GM18517 (cell line): ENCODE results near the gene DHPS.
"Not testable (repeated sequence)": the region's sequence is repeated elsewhere in the genome, so short reads cannot be mapped to it uniquely, and the experiment has no call there.

Source experiments
- ATAC-seq: cut with Tn5 transposase; IDR thresholded peaks from one replicate; pipeline ENCODE4 v1.9.1; 2021; ENCODE audit warnings: mild to moderate bottlenecking, moderate library complexity; ENCODE audit not compliant: unreplicated experiment

Gene DHPS

DNA sequence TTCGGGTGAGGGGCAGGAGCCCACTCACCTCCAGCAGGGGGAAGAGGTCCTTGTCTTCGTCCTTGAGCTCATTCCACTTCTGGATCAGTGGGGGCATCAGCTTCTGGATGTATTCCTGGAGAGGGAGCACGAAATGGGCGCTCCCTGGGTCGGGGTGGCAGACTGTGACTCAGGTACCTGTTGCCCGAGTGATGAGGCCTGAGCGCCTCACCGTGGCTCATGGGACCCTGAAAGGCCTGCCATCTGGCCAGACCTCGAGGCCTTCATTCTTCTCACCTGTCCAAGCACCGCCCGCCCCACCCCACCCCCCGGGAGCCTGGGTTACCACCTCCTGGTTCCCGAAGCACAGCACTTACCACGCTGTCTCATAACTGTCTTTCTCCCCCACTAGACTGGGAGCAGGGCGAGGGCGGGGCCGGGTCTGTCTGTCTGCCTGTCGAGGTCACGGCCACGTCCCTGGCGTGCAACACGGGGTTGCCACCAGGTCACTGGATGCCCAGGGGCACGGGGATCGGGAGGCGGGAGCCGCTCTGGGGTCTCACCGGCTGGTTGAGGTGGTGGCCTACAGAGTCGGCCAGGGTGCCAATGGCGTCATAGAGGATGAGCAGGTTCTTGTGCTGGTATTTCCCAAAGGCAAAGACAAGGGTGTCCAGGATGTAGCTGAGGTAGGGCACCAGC is 24.1 kb upstream of the DHPS start:
- ATAC-seq: no peak

DNA sequence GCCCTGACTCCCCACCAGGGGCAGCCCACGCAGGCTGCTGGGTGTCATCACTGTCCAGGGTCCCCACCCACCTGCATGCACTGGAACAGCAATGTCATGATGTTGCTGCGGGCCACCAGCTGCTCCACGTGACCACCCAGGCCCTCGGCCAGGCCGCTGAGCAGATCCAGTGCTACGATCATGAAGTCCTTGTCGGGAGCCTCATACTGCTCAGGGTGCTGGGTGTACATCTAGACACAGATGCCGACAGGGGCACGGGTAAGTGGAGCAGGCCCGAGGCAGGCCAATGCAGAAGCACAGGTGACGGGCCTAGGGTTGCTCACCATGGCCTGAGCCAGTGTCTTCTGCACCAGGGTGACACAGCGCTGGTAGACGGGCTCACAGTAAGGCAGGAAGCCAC is 23.5 kb upstream of the DHPS start:
- ATAC-seq: no peak

DNA sequence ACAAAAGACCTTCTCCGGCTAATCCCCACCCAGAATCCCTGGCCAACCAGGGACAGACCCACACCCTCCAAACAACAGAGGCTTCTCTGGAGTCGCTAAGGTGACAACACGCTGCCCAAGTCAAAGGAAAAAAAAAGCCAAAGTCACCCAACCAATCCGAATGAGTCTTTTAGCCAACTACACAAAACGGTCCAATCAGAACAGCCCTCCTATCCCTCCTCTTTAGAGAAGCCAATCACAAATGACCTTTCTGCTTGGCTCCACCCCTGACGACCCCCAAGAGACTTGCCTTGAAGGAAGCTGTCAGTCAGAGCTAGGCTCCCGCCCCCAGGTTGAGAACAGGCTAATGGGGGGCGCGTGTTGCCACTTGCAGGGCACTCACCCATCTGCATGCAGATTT is 21.4 kb upstream of the DHPS start:
- no peak for ATAC-seq

DNA sequence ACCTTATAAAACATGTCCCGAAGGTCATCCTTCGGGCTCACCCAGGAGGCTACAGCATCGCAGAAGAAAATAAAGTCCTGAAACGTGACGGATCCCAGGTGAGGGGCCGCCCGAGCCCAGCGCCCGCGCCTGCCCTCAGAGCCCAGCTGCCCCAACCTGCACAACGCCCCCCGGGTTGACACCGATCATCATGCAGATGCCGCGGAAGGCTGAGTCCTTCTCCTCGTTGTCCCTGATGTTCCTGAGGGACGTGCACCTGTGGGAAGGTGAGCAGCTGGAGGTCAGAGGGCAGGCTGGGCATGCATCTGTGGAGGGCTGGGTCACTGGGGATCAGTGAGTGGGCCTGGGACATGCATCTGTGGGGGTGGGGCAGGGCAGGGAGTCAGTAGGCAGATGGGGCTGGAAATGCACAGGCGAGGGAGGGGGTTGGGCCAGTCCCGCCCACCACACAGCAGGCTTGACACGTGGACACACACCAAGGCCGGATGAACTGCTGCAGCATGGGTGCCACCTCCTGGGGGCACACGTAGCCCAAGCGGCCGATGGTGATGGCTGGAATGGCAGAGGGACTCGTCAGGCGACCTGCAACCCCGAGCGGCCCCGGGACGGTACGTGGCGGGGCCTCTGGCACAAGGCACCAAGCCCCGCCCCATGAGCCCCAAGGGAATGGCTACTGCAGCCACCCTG is 20.1 kb upstream of the DHPS start:
- ATAC-seq: no peak

DNA sequence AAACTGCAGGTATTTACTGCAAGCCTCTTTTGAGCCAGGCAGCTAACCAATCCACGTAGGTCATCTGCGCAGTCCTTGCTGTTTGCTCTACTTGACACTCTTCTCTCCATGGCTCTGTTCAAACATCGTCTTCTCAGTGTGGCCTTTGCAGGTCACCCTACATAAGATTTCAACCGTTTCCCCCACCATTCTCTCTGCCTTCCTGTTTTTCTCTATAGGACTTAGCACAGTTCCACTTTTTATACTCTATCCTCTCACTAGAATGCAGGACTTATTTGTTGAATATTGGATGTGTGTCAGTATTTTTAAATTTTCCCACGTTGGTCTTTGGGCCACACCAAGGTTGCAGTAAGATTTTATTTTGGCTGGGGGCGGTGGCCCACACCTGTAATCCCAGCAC is 16.5 kb upstream of the DHPS start:
- ATAC-seq: no peak

DNA sequence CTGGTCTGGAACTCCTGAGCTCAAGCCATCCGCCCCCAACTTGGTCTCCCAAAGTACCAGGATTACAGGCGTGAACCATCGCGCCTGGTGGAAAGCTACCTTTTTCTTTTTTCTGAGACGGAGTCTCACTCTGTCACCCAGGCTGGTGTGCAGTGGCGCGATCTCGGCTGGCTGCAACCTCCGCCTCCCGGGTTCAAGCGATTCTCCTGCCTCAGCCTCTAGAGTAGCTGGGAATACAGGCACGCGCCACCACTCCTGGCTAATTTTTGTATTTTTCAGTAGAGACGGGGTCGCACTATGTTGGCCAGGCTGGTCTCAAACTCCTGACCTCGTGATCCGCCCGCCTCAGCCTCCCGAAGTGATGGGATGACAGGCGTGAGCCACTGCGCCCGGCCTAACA is 15.7 kb upstream of the DHPS start:
- ATAC-seq: not testable (repeated sequence)

DNA sequence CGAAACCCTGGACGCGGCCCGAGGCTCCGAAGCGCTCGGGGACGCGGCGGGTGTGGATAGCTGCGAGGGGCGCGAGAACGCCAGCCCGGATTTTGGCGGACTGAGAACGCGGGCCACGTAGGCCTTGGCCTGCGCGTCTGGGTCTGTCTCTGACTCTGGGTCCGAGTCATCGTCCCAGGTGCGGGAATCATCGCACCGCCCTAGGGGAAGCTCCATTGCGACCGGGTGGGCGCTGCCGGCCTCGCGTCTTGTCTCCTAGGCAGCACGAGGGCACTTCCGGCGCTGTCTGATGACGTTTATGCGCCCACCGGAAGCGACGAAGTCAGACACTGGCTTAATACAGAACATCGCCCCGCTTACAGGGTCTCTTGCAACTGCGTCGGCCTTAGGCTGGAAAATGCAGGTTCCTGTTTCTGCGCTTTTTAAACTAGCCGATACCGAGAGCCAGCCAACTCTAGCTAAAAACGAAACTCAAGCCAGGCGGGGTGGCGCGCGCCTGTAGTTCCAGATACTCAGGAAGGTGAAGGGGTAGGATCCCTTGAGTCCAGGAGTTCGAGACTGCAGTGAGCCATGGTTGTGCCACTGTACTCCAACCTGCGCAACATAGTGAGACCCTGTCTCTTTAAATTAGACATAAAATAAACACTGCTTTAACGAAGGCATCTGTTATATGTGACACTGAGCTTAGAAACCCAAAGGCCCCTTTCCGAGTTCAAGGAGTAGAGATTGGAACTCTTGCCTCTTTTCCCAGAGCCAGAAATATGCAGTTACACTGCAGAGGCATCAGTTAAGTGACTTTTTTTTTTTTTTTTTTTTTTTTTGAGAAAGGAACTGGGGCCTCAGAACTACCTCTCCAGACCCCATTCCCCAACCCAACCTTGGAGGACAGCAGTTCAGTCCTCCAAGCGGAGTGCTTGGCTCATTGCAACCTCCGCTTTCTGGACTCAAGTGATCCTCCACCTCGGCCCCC is 15.0 kb upstream of the DHPS start, which contains the start of gene FBXW9:
TSS of gene FBXW9 (minus strand) at position 266 of the 970 bp plus-strand sequence. CDS start at position 216, 50 bp downstream.
- peak; percentile 70 for ATAC-seq

DNA sequence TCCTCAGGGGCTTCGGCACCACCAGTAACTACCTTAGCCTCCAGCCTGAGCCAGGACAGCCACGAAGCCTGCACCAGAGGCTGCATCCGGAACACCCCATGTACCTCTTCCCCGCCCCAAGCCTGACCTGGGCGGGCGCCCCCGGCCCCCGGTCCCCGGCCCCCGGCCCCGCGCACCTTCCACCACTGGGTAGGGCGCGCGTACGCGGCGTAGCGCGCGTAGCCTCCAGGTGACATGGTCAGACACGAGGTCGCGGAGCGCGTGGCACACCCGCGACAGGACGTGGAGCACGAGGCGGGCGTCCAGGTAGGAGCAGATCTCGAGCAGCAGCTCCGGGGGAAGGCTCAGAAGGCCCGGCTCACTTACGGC is 14.3 kb upstream of the DHPS start:
- ATAC-seq: no peak

DNA sequence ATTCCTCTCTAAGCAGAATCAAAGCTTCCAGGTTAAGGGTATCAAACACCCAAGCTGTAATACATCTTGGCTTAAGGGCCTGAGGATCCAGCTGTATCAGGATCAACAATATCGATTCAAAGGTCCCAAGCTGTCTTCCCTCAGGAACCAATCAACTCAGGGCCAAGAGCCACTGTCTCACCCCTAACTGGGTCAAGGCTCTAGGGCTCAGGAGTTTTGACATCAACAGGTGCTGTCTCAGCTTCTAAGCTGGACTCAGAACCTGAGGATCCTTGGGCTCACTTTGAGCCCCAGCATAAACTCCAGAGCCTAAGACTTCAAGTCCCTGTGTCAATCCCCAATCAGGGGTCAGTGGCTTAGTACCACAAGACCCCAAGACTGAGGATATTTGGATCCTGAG is 13.8 kb upstream of the DHPS start:
- ATAC-seq: no peak

DNA sequence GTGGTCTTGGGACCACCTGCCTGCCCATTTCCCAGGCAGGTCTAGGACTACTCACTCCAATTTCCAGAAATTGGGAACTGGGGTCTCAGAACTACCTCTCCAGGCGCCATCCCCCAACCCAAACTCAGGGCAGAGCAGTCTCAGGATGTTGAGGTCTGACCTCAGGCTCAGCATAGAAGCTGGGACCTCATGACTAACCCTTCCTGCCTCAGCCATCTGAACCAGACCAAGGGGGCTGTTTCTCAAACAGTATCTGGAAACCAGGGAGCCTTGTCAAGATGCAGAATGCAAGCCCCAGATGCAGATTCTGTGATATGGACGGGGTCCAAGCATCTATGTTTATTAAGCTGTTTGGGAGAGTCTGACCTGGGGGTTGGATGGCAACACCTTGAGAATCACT is 13.4 kb upstream of the DHPS start:
- no peak for ATAC-seq

DNA sequence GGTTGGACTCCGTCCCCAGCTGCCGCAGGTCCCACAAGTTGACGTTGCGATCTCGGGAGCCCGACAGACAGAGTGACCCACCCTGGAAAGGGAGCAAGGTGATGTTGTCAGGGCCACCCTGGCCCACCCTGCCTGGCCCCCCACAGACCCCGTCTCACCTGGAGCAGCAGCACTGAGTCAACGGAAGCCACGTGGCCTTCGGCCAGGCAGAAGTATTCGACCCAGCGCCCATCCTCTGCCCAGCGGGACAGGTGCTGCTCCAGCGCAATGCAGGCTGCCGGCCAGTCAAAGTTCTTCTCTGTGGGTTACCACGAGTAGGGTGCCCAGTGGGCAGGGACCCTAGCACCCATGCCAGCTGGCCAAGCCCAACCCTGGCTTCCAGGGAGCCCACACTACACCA is 13.0 kb upstream of the DHPS start:
- no peak for ATAC-seq

DNA sequence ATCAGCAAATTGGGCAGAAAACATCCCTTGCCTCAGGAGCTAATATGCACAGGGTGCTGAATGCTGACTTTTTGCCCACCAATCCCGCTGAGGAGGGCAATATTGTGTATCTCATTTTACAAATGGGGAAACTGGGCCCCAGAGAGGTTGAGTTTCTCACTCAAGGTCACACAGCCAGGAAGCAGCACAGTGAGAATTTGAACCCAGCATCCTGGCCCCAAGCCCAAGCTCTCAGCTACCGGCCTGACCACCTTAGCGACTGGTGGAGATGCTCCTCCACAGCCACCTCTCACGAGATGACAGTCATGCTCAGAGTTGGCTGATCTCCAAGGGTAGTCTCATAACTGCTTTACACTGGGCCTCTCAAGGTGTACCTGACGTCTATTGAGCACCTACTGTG is 11.3 kb upstream of the DHPS start:
- ATAC-seq: no peak

DNA sequence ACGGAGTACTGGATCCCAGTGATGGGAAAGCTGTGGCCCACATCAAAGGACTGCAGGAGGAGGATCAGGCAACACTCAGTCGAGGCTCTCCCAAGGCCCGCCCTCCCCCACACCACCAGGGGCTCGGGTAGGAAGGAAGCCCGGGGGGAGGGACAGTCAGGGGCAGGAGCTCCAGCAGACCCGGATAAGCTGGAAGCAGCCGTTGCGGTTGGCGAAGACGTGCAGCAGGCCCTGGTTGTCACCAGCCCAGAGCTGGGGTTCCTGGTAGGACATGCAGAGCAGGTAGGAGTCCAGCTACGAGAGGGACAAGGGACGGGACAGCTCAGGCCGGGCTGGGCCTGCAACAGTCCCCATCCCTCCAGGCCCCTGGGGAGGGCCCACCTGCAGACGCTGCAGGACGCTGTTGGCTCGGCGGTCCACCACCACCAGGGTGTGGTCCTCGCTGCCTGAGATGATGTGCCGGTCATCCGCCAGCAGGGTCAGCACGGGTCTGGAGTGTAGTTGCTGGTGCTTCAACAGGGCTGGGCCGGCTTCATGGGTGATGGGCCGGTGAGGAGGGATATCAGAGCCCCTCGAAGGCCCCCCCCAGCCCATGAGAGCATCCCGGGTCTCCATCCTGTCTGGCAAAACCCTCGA is 8.0 kb upstream of the DHPS start:
- ATAC-seq: no peak

DNA sequence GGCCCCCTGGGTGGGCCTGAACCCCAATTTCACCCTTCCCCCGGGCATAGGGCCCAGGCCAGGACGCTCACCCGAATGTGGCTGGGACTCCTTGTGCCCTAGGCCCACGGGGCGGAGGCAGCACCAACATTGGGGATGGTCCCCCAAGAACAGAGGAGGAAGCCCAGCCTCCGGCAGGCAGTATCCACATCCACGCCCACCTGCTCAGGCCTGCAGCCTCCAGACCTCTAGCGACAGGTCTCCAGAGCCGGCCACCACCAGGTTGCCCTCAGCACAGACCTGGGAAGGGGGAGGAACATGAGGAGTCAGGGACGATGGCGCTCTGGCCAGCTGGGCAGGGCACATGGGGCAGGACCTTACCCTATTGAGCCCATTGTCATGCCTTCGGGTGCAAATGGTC is 7.3 kb upstream of the DHPS start:
- no peak for ATAC-seq

DNA sequence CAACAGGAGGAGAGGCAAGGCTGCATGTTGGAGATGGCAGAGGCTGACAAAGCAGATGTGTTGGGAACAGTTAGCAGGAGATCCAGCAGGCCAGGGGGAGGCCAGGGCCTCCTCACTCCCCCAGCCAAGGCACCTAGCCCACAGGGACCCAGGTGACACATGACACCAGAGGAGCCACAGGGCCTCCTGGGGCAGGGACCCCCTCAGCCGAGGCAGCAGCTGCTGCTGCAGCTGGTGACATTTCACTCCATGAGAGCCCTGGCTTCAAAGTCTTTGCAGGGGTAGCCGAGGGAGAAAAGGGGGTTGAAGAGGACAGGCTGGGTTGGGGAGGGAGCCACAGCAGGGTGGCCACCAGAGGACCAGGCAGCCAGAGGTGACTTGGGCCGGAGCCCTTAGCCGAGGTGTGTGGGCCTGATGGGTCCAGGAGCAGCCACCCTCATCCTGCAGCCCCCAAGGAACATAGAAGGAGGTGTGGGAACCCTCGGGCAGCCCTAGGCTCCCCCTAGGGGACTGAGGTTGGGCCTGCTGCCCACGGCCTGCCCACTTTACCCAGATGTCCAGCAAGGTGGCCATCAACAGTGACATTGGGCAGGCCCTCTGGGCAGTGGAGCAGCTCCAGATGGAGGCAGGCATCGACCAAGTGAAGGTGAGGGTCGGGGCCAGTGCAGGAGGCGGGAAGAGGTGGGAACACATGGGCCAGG is 6.0 kb upstream of the DHPS start, which contains the start of gene GNG14:
TSS of gene GNG14 (plus strand) at position 503 of the 701 bp plus-strand sequence. CDS start at position 554, 51 bp downstream.
- no peak for ATAC-seq

DNA sequence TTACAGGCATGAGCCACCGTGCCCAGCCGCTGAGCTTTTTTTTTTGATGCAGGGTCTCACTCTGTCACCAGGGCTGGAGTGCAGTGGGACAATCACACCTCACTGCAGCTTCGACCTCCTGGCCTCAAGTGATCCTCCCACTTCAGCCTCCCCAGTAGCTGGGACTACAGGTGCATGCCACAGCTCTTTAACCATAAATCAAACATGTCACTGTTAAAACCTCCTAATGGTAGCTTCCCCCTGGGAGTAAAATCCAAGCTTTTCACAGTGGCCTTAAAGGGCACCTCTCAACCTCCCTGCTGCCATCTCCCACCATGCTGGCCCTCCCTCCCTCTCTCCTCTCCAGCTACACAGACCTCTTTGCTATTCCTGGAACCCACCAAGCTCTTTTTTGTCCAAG is 4.2 kb upstream of the DHPS start:
- no peak for ATAC-seq

DNA sequence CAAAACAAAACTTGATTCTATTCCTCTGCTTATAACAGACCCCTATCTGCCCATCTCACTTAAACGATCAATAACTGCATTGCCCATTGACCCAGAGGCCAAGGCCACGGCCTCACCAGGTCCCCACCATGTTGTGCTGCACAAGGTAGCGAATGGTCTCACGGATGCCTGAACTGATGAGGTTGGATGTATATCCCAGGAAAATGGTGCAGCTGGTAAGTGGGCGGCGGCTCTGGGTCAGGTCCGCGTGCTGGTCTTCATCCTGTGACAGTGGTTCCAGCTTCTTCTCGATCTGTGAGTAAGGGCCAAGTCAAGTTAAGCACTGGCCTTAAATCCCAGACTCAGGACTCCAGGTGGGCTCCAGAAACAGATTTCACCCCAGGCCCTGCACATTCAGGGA is 1.6 kb downstream of the DHPS start:
- no peak for ATAC-seq

DNA sequence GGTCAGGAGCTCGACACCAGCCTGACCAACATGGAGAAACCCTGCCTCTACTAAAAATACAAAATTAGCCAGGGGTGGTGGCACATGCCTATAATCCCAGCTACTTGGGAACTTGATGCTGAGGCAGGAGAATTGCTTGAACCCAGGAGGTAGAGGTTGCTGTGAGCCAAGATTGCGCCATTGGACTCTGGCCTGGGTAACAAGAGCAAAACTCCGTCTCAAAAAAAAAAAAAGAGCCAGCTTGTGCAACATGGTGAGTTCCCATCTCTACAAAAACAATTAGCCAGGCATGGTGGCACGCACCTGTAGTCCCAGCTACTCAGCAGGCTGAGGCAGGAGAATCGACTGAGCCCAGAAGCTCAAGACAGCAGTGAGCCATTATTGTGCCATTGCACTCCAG is 3.6 kb downstream of the DHPS start:
- not testable (repeated sequence) for ATAC-seq

DNA sequence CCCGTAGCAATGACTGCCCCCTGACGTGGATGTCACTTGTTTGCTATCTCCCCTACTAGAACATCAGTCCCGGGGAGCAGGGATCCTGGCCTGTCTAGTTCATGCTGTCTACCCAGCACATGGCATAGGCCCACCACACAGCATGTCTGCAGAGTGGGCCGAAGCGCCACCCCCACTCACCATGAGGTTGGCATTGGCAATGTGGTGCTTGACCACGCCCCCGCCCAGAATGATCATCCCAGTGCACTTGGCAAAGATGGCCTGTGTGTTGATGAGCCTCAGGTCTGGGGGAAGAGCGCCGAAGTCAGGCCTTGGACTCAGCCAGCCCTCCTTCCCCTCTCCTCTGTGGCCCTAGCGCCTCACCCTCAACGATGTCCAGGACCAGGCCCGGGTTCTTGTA is 4.8 kb downstream of the DHPS start:
- no peak for ATAC-seq

DNA sequence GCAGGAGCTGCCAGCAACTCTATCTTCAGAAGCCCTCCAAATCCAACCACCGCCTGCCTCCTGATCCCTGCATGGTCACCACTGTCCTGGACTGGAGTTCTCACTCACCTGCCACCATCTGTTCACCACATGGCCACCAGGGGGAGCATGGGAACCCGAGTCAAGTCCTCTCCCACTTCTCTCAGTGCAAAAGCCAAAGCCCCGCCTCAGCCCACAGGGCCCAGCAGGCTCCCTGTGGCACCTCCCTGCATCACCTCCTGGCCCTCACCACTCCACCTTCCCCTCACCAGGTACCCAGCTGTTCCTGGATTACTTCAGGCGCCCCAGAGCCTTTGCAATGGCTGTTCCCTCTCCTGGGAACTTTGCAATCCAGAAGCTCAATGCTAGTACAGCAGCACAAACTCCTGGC is 5.3 kb downstream of the DHPS start:
- no peak for ATAC-seq
